ENCODE results near the gene MRPL16. TPM values are rescaled to one million over a fixed set of nuclear protein-coding genes. Genes with fewer than 3 reads are reported as not detected.
"Not testable (repeated sequence)": the region's sequence is repeated elsewhere in the genome, so short reads cannot be mapped to it uniquely, and the experiment has no call there.

The MRPL16 gene
- 27.6 to 36.2 TPM (median 28.3 TPM) in 3 replicates for total RNA-seq
- long read RNA-seq, transcript MRPL16-201 (4 exons, 1,182 nt): major isoform, 27 of 35 reads
- long read RNA-seq, partial matches to known transcripts: 2 of 35 reads
- long read RNA-seq, other reads (novel, unspliced or antisense): 6 of 35 reads

DNA sequence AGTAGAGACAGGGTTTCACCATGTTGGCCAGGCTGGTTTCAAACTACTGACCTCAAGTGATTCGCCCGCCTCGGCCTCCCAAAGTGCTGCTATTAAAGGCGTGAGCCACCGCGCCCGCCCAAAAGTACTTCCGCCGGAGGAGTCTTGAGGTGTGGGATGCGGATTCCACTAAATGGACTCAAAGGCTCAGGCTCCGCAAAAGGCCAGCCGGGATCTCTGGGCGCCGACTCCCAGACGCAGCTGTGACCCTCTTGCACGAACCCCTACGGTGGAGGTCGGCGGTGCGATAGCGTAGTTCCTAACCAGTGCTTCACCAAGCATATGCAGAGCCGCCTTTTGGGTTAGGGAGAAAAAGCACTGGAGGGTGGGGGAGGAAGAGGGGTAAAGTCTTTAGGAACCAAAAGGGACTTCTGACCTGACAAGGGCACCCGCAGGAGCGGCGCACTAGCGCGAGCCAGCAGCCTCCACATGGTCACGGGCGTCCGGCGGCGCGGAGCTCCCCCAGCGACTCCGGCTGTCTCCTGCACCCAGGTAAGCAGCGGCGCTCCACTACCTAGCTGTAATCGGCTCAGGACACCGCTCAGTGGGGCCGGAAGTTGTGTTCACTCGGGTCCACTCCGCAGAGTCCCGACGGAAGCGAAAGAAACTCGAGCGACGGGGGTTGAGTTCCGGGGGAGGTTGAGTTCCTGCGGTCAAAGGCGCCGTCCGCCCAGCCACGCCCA, at the start of gene MRPL16:
MRPL16 (minus strand) TSS at position 590 of the 722 bp plus-strand sequence; CDS start at position 470, 120 bp downstream.
- Mint-ChIP-seq H3K27me3 (ENCODE audit: low read depth) (peaks cover 10% of the 10 kb centered on the region), H3K9me3 (ENCODE audit: low read depth) (no peaks in the 10 kb centered on the region), H3K4me1 (ENCODE audit: low read depth) (peaks cover 16% of the 10 kb centered on the region), H3K4me3 (ENCODE audit: unreplicated experiment) (peak within 1 kb of the TSS; percentile 89), H3K27ac (ENCODE audit: unreplicated experiment) (peak within 1 kb of the TSS; percentile 80), H3K36me3 (ENCODE audit: low read depth) (peaks cover 8% of the 10 kb centered on the region)
- DNase-seq (ENCODE audit: low spot score): peak; percentile 94
- peak; percentile 42 for TF ChIP-seq CTCF (IDR thresholded peaks at IDR 0.05)

GRCh38 chr11:59859673-59860072, 49.1 kb upstream of the MRPL16 start:
- TF ChIP-seq CTCF (IDR thresholded peaks at IDR 0.05): no peak
- Mint-ChIP-seq H3K9me3 (ENCODE audit: low read depth) (no peaks in the 10 kb centered on the region), H3K36me3 (ENCODE audit: low read depth) (no peaks in the 10 kb centered on the region), H3K27ac (ENCODE audit: unreplicated experiment) (no peak overlapping the region), H3K4me1 (ENCODE audit: low read depth) (no peaks in the 10 kb centered on the region), H3K27me3 (ENCODE audit: low read depth) (peaks cover 20% of the 10 kb centered on the region), H3K4me3 (ENCODE audit: unreplicated experiment) (no peak overlapping the region)
- DNase-seq (ENCODE audit: low spot score): no peak

DNA sequence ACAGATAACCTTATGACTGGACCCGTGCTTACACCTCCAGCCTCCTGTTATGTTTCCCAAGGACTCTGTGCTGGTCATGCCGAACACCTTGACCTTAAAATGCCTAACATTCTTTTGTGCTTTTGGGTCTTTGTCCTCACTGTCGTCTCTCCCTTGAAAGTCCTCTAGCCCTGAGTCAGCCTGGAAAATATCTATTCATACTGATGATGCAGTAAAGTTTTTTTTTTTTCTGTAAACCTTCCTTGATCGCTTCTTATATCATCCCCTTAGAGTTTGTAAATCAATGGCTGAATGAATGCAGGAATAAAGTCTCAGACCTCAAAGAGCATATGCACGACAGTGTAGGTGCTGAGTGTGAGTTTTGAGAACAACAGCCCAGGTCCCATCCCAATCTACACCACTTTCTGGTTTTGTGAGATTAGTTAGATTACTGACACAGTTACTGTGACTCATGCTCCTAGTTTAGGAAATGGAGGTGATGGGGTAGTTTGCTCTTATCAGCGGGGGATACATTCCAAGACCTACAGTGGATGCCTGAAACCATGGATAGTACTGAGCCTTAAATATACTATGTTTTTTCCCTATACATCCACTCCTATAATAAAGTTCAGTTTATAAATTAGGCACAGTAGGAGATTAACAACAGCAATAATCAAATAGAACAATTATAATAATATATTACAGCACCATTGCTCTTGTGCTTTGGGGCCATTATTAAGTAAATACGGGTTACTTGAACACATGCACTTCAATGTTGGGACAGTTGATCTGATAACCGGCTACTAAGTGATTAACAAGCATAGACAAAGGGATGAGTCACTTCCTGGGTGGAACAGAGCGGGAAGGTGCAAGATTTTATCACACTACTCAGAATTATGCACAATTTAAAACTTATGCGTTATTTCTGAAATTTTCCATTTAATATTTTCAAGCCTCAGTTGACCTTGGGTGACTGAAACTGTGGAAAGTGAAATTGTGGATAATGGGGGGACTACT, 47.2 kb upstream of the MRPL16 start:
- H3K9me3 Mint-ChIP-seq (ENCODE audit: low read depth): no peaks in the 10 kb centered on the region
- no peak overlapping the region for H3K27ac Mint-ChIP-seq (ENCODE audit: unreplicated experiment)
- peaks cover 22% of the 10 kb centered on the region for H3K27me3 Mint-ChIP-seq (ENCODE audit: low read depth)
- TF ChIP-seq CTCF (IDR thresholded peaks at IDR 0.05): no peak
- H3K4me1 Mint-ChIP-seq (ENCODE audit: low read depth): no peaks in the 10 kb centered on the region
- DNase-seq (ENCODE audit: low spot score): no peak
- H3K36me3 Mint-ChIP-seq (ENCODE audit: low read depth): no peaks in the 10 kb centered on the region
- no peak overlapping the region for H3K4me3 Mint-ChIP-seq (ENCODE audit: unreplicated experiment)

- no peak for TF ChIP-seq CTCF (IDR thresholded peaks at IDR 0.05)
- no peaks in the 10 kb centered on the region for H3K36me3 Mint-ChIP-seq (ENCODE audit: low read depth)
- no peaks in the 10 kb centered on the region for H3K9me3 Mint-ChIP-seq (ENCODE audit: low read depth)
- no peak overlapping the region for H3K27ac Mint-ChIP-seq (ENCODE audit: unreplicated experiment)
- H3K27me3 Mint-ChIP-seq (ENCODE audit: low read depth): peaks cover 18% of the 10 kb centered on the region
- no peak overlapping the region for H3K4me3 Mint-ChIP-seq (ENCODE audit: unreplicated experiment)
- no peaks in the 10 kb centered on the region for H3K4me1 Mint-ChIP-seq (ENCODE audit: low read depth)
- DNase-seq (ENCODE audit: low spot score): no peak
These were observed 44.3 kb upstream of the MRPL16 start for GRCh38 chr11:59854871-59855270.

DNA sequence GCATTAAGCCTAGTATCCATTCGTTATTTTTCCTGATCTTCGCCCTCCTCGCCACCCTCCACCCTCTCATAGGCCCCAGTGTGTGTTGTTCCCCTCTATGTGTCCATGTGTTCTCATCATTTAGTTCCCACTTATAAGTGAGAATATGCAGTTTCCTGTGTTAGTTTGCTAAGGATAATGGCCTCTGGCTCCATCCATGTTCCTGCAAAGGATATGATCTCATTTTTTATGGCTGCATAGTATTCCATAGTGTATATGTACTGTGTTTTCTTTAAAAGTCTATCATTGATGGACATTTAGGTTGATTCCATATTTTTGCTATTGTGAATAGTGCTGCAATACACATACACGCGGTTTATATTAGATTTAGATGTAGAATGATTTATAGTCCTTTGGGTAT, 40.8 kb upstream of the MRPL16 start:
- DNase-seq (ENCODE audit: low spot score); H3K9me3 Mint-ChIP-seq (ENCODE audit: low read depth); H3K27ac Mint-ChIP-seq (ENCODE audit: unreplicated experiment); H3K4me3 Mint-ChIP-seq (ENCODE audit: unreplicated experiment); H3K36me3 Mint-ChIP-seq (ENCODE audit: low read depth); H3K4me1 Mint-ChIP-seq (ENCODE audit: low read depth); H3K27me3 Mint-ChIP-seq (ENCODE audit: low read depth): not testable (repeated sequence)

GRCh38 chr11:59849551-59849950, 39.0 kb upstream of the MRPL16 start:
- not testable (repeated sequence) for DNase-seq (ENCODE audit: low spot score); H3K4me1 Mint-ChIP-seq (ENCODE audit: low read depth); H3K4me3 Mint-ChIP-seq (ENCODE audit: unreplicated experiment); H3K27ac Mint-ChIP-seq (ENCODE audit: unreplicated experiment); H3K27me3 Mint-ChIP-seq (ENCODE audit: low read depth); H3K36me3 Mint-ChIP-seq (ENCODE audit: low read depth); H3K9me3 Mint-ChIP-seq (ENCODE audit: low read depth)
